Measurements from ENCODE around the gene PFN1.

Gene PFN1

GRCh38 chr17:4948166-4948930, at the start of gene PFN1:
Gene PFN1 (minus strand): TSS chr17:4948530. CDS start chr17:4948394, 136 bp downstream.
- peak; percentile 76 for DNase-seq

DNA sequence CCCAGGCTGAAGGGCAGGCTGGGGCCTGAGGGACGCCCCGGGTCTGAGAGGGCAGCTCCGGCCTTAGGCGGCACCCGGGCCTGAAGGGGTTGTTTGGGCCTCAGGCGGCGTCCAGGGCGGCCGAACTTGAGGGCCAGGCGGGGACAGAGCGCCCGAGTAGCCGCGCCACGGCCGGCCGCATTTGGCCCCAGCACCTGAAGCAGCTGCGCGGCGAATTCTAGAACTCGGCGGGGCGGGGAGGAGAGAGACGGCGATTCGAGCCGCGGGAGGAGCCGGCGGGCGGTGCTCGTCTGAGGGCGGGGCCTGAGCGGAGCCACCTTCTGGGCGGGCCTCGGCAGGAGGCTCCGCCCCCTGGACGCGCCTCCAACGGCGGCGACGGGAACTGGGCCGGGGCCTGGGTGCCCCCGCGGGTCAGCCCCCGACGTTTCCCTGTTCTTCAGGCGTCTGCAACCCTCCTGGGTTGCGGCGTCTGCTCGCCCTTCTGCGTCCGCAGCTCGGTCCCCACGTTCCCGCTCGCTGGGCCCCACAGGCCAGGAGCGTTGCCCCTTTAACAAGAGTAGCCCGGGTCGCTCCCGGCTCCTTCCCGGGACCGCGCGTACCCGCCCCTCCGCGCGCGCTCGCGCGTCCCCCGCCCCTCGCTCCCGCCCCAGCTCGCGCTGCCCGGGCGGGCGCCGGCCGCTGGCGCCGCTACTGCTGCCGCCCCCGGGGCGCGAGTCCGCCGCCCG, 49.1 kb upstream of the PFN1 start, which contains the start of the genes INCA1 and KIF1C:
Gene INCA1, minus strand, starts transcription at position 221 of the 725 bp plus-strand sequence. CDS start 3,085 bp downstream, outside the sequence.
Gene KIF1C, plus strand, starts transcription at position 649 of the 725 bp plus-strand sequence. CDS start 2,297 bp downstream, outside the sequence.
- DNase-seq: peak; percentile 86

DNA sequence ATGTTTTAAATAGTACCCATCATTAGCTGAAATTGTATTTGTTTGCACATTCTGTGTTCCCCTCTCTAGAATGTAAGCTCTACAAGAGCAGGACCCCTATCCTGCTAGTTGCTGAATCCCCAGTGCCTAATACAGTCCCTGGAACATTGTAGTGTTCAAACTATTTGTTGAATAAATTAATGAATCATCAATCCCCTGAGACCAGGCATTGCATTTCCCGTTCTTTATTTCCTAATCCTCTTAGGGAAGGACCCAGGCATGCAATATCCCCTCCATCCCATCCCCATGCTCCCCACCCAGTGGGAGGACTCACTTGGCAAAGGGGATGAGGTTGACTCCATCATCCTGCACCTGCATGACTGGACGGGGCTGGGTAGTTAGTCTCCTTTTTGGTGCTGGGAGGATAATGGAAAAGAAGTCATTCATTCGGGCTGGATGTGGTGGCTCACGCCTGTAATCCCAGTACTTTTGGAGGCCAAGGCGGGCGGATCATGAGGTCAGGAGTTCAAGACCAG, 45.8 kb upstream of the PFN1 start:
- no peak for DNase-seq

DNA sequence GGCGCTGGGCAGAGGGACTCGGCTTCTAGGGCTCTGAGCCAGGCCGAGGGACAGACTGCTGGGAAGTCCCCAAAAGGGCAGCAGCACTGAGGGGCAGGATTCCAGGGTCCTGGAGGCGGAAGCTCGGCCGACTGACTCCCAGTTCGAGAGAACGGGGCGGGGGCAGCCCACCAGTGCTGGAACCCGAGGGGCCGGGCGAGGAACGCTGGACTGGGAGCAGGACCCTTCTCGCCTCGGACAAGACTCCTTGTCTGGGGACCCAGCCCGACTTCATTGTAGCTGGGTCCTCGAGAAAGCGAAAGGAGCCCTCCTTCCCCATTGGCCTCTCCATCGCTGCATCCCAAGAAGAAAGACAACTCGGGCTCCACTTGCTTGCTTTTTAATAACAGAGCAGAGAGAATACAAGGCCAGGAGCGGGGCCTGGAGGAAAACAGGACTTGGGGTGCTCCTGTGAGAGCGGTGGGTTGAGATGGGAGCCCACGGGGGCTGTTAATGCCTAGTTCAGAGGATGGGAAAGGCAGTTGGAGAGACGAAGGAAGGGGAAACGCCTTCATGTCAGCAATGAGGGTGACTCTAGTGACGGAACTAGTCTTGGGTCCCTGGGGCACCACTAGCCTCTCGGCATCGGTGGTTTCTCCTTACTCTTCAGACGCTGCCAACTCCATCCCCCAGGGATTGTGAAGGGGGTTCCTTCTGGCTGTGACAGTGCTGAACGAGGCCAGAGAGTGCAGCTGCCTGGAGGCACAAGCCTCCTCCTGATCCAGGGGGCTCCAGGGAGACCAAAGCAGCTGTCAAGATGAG, 39.6 kb upstream of the PFN1 start:
- no peak for DNase-seq

DNA sequence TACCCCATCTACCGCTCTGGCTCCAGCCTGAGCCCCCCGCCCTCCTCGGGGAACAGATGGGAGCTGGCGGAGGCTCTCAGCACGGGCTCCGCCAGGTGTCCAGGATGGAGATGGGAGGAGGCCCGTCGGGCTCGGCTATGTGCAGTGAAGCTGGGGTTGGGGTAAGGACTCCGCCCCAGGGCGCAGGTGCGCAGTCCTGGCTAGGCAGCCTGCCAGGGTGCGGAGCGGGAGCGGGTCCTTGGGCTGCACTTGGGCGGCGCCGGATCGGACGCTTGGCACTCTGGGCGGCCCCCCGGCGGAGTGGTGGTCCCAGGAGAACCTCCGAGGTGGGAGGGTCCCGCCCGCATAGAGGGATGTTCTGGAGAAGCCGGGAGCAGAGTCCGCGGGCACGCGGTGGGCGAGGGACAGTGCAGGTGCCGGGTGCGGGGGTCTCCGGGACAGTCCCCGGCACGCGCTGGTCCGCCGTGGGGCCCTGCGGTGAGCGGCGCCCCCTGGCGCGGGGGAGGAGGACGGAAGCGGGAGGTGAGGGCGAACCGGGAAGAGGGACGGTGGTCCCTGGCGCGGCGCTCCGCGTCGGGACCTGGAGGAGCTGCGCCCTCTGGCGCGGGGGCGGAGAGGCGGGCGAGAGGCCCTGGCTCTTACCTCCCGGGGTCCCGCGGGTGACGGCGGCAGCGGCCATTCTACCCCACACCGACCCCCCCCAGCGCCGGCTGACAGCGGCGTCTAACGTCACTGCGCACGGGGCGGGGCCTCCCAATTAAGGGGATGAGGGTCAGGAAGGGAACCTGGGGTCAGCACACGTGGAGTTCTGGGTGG, 38.8 kb upstream of the PFN1 start, which contains the start of gene CAMTA2:
Gene CAMTA2, minus strand, starts transcription at position 725 of the 816 bp plus-strand sequence. CDS start 1,453 bp downstream, outside the sequence.
- DNase-seq: peak; percentile 68

DNA sequence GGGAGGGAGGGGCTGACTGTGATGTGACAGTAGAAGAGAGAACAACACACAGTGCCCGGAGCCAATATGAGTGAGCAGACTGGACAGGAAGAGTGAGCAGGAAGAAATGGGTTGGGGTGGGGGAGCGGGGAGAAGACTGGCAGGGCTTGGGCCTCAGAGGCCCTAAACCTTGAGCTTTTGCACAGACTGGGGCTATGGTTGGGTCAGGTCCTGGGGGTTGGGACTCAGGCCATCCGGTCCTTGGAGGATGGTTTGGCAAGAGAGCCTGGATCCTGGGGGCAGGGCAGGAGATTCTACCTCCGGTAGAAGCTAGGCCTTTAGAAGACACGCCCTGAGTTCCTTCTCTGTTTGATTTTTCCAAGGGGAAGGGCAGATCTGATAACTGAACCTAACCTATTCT, 38.1 kb upstream of the PFN1 start:
- DNase-seq: no peak

DNA sequence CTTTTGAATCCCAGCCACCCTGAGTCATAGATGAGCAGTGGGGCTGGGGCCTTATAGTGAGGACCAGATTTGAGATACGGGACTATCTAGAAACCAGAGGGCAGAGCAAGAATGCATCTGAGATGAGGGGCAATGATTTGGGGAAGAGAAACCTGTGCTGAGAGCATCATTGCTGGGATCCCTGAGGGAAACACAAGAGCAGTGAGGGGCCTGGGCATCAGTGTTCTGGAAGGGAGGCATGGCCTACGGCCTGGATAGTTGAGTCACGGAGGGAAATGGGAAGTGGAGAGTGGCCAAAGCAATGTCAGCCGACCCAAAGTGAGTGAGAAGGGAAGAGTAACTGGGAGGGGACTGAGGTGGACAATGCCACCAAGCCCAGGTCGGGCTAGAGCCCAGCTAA, 34.0 kb upstream of the PFN1 start:
- no peak for DNase-seq

GRCh38 chr17:4980644-4981216, 32.4 kb upstream of the PFN1 start:
- peak; percentile 33 for DNase-seq

- DNase-seq: no peak
Observed at GRCh38 chr17:4978726-4979125, 30.4 kb upstream of the PFN1 start.

DNA sequence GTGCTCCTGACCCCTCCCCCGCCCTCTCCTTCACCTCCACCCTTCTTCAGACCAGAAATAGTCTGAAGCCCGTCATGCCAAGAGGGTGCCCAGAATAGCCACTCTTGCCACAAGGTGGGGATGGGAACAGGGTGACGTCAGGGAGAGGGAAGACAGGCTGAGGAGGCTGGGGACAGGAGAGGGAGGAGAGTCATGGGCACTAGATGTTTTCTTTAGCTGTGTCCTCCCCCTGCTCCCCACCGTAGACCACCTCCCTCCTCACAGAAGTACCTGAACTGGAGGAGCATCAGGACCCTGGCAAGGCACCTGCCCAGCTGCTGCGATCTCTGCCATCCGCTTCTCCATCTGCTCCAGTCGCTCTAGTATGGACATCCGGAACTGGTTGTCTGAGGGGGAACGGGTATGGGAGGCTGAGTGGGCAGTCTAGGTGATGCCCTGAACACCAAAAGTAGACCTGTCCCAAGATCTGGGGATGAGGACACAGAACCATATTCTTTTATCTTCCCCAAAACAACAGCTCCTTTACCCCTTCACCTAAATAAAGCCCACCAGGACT, 25.9 kb upstream of the PFN1 start:
- DNase-seq: no peak

DNA sequence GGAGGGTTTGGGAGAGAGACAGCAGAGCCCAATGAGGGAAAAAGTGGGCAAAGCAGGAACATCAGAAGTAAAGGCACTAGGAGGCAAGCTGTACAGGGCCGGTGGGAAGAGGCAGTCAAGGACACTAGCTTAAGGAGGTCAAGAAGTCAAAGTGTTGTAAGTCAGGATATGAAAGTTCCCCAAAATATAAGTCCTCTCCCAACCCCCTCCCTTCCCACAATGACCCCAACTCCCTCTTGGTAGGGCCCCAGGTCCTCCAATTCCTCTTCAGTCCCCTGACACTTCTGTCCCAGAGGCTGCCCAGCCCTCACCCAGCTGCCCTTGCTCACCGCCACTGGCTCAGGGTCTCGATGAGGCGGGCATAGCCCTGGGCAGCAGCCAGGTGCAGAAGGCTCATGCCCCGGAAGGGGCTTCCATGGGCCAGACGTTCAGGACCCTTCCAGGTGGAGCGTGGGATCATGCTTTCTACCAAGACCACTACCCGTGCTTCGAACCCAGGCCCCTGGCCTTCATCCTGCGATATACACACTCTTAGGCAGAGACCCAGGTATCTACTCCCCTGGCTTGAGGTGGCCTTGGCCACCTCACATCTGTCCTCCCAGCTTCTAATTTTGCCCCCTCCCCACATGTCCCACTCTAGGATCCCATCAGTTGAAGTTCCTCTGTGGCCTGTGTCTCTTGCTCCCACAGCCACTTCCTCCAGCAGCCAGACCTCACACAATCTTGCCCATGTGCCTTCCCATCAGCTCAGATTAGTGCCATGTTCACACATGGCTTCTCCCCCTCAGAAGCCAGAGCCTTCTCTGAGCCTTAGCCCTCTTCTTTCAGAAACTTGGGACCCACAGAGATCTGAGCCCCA, 25.2 kb upstream of the PFN1 start:
- DNase-seq: no peak

DNA sequence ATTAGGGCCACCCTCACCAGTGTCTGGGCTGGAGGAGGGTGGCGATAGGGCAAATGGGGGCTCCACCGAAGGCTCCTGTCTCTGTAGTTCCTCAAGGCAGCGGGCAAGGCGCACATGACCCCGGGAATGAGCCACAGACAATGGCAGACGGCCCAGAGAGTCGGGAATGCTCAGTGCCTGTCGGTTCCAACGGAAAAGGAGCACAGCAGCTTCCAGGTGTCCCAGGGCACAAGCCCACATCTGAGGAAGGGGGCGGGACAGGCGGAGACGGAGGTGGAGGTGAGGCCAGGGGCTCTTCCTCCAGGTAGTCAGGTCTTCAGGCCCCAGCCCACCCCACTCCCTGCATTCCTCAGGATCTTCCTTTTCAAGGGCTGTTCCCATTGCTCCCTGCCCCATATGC, 24.4 kb upstream of the PFN1 start:
- DNase-seq: no peak

GRCh38 chr17:4972322-4972721, 24.0 kb upstream of the PFN1 start:
- DNase-seq: no peak

DNA sequence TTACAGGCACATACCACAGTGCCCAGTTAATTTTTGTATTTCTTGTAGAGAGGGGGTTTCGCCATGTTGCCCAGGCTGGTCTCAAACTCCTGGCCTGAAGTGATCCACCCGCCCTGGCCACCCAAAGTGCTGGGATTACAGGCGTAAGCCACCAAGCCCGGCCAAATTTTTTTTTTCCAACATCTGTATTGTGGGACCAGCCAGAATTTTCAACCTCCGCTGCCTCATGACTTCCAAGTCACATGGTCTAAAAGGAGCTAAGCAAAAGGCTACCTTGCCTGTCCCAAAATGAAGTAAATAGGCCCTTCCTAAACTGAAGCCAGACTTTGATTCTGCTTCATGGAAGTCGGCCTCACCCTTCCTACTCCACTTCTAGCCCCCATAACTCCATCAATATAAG, 23.5 kb upstream of the PFN1 start:
- DNase-seq: no peak

DNA sequence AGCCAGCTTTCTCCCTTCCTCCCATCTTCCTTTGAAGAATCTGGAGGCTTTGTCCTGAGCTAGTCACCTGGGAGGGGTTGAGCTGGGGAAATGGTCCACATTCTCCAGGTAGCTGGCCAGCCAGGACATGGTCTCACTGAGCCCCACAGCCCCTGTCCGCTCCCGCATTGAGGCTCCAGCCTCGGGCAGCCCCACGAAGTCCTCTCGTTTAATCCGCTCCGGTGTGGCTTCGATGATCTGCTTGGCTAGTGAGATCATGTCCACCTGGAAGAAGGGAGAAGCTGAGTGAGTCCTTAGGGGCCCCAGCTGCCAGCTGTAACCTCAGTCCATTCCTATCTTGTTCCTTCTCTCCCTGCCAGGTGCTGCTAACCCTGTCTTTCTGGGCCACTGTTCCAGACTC, 21.9 kb upstream of the PFN1 start:
- no peak for DNase-seq

- DNase-seq: no peak
Observed at GRCh38 chr17:4969551-4970173, 21.3 kb upstream of the PFN1 start.

DNA sequence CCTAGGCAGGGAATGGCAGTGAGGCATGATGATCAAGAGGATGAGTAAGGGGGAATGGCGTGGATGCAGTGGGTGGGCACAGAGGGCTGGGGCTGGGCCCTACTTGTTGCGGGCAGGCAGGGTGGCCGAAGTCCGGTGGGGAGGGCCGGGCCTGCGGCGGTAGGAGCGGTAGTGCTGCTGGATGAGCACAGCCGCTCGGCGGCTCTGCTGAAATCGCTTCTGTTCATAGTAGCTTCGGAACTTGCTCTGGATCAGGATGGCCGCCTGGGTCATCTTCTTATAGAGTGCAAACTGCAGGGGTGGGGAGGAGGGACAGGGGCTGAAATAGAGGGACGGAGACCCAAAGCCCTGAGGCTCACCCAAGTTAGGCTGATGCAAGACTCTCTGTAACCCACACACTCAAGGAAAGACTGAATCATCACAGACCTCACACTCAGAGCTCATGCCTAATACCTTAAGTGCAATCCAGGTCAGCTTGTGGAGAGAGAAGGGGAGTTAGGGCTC, 20.8 kb upstream of the PFN1 start:
- no peak for DNase-seq

DNA sequence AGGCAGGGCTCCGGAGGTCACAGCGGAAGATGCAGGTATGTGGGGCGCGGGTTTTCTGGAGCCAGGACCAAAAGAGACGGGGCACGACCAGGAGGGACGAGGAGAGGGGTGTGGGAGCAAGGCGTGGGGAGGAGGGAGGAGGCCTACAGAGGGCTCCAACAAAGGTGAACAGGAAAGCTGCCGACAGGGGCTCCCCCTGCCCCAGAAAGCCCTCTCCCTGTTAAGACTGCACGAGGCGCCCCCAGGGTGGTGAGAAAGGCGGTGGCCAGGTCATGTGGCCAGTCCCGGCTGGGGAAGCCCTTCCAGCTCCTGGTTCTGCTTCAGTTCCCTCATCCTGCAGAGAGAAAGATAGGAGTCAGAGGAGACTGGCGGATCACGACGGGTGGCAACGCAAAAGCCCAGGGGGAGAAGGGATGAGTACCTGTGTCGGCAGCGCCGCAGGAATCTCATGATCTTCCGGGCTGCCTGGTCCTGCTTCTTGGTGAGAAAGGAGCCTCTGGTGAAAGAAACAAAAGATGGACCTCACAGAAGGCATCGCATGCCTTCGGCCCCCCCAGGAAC, 20.2 kb upstream of the PFN1 start:
- no peak for DNase-seq
